ENCODE results near the gene ERAL1. TPM values are rescaled to one million over a fixed set of nuclear protein-coding genes. Genes with fewer than 3 reads are reported as not detected.

Gene ERAL1
- total RNA-seq, 1 donor from 2014 or later, result 31.8 TPM

- no peak for TF ChIP-seq CTCF (IDR thresholded peaks at IDR 0.05)
- Mint-ChIP-seq H3K9me3 (ENCODE audit: low read depth) (no peaks in the 10 kb centered on the region), H3K4me3 (ENCODE audit: unreplicated experiment) (no peak overlapping the region), H3K4me1 (ENCODE audit: low read depth) (peaks cover 17% of the 10 kb centered on the region), H3K27ac (ENCODE audit: unreplicated experiment) (no peak overlapping the region), H3K36me3 (ENCODE audit: low read depth) (peaks cover 7% of the 10 kb centered on the region), H3K27me3 (ENCODE audit: low read depth) (no peaks in the 10 kb centered on the region)
- no peak for DNase-seq (ENCODE audit: low spot score)
Observed at GRCh38 chr17:28853295-28853694, 1.5 kb upstream of the ERAL1 start.

- Mint-ChIP-seq H3K9me3 (ENCODE audit: low read depth) (no peaks in the 10 kb centered on the region), H3K4me3 (ENCODE audit: unreplicated experiment) (peak overlapping the region; percentile 84), H3K36me3 (ENCODE audit: low read depth) (peaks cover 17% of the 10 kb centered on the region), H3K4me1 (ENCODE audit: low read depth) (peaks cover 17% of the 10 kb centered on the region), H3K27ac (ENCODE audit: unreplicated experiment) (peak overlapping the region; percentile 78), H3K27me3 (ENCODE audit: low read depth) (no peaks in the 10 kb centered on the region)
- TF ChIP-seq CTCF (IDR thresholded peaks at IDR 0.05), result no peak
- DNase-seq (ENCODE audit: low spot score), result no peak
Observed at GRCh38 chr17:28855336-28855679, 492 bp downstream of the ERAL1 start.

GRCh38 chr17:28856028-28856574 lies 1.3 kb downstream of the ERAL1 start:
- Mint-ChIP-seq H3K27me3 (ENCODE audit: low read depth) (no peaks in the 10 kb centered on the region), H3K27ac (ENCODE audit: unreplicated experiment) (no peak overlapping the region), H3K36me3 (ENCODE audit: low read depth) (peaks cover 19% of the 10 kb centered on the region), H3K4me3 (ENCODE audit: unreplicated experiment) (peak overlapping the region; percentile 84), H3K9me3 (ENCODE audit: low read depth) (no peaks in the 10 kb centered on the region), H3K4me1 (ENCODE audit: low read depth) (peaks cover 17% of the 10 kb centered on the region)
- no peak for DNase-seq (ENCODE audit: low spot score)
- no peak for TF ChIP-seq CTCF (IDR thresholded peaks at IDR 0.05)

- no peak for TF ChIP-seq CTCF (IDR thresholded peaks at IDR 0.05)
- Mint-ChIP-seq H3K9me3 (ENCODE audit: low read depth) (no peaks in the 10 kb centered on the region), H3K4me1 (ENCODE audit: low read depth) (peaks cover 17% of the 10 kb centered on the region), H3K36me3 (ENCODE audit: low read depth) (peaks cover 19% of the 10 kb centered on the region), H3K27me3 (ENCODE audit: low read depth) (no peaks in the 10 kb centered on the region), H3K27ac (ENCODE audit: unreplicated experiment) (no peak overlapping the region), H3K4me3 (ENCODE audit: unreplicated experiment) (no peak overlapping the region)
- DNase-seq (ENCODE audit: low spot score), result no peak
Observed at GRCh38 chr17:28857905-28858800, 3.3 kb downstream of the ERAL1 start.

- Mint-ChIP-seq H3K27me3 (ENCODE audit: low read depth) (no peaks in the 10 kb centered on the region), H3K4me1 (ENCODE audit: low read depth) (peaks cover 17% of the 10 kb centered on the region), H3K4me3 (ENCODE audit: unreplicated experiment) (no peak overlapping the region), H3K27ac (ENCODE audit: unreplicated experiment) (no peak overlapping the region), H3K9me3 (ENCODE audit: low read depth) (no peaks in the 10 kb centered on the region), H3K36me3 (ENCODE audit: low read depth) (peaks cover 19% of the 10 kb centered on the region)
- DNase-seq (ENCODE audit: low spot score), result no peak
- no peak for TF ChIP-seq CTCF (IDR thresholded peaks at IDR 0.05)
Observed at GRCh38 chr17:28858801-28859355, 4.1 kb downstream of the ERAL1 start.

Measured in chondrocyte (in vitro differentiated cells).